RWPE1 (cell line): ENCODE results near the gene KIF17.

Source experiments
- CTCF ChIA-PET: fragments of 350-600 bp; sonication (Branson Sonifier 250); formaldehyde crosslinking; extraction: SDS; loops from one replicate; lab custom pipeline; 2021; lab: Yijun Ruan, JAX
- POLR2A ChIA-PET: fragments of 400-600 bp; formaldehyde crosslinking; extraction: SDS; loops from one replicate; lab custom pipeline; 2020; ENCODE audit warnings: antibody characterized with exemption; ENCODE audit not compliant: low non-redundant PET; lab: Yijun Ruan, JAX
- DNase-seq: peaks from one replicate; pipeline ENCODE4 v3.0.0; 2012; ENCODE audit warnings: low spot score
- H3K27ac ChIP-seq: fragments of 450-650 bp; 2 replicates; pipeline ENCODE4 v1.5.1; 2017
- TF ChIP-seq, protein P1 (sequence below): fragments of 450-650 bp; conservative IDR thresholded peaks from 2 replicates; pipeline ENCODE4 v1.5.1; 2017; ENCODE audit warnings: low read depth, mild to moderate bottlenecking

Gene KIF17

GRCh38 chr1:20695515-20695914 lies 22.3 kb downstream of the KIF17 start:
- ChIA-PET CTCF (interaction anchor here (0.8 to 1.9 kb wide), 2 partner anchors 38 to 500 kb away, joined by 4 to 9 read pairs; no protein-coding TSS in a partner anchor), POLR2A (no interaction called here)
- DNase-seq: no peak
- TF ChIP-seq, protein P1, sequence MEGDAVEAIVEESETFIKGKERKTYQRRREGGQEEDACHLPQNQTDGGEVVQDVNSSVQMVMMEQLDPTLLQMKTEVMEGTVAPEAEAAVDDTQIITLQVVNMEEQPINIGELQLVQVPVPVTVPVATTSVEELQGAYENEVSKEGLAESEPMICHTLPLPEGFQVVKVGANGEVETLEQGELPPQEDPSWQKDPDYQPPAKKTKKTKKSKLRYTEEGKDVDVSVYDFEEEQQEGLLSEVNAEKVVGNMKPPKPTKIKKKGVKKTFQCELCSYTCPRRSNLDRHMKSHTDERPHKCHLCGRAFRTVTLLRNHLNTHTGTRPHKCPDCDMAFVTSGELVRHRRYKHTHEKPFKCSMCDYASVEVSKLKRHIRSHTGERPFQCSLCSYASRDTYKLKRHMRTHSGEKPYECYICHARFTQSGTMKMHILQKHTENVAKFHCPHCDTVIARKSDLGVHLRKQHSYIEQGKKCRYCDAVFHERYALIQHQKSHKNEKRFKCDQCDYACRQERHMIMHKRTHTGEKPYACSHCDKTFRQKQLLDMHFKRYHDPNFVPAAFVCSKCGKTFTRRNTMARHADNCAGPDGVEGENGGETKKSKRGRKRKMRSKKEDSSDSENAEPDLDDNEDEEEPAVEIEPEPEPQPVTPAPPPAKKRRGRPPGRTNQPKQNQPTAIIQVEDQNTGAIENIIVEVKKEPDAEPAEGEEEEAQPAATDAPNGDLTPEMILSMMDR: no peak
- no peak overlapping the region for H3K27ac ChIP-seq

DNA sequence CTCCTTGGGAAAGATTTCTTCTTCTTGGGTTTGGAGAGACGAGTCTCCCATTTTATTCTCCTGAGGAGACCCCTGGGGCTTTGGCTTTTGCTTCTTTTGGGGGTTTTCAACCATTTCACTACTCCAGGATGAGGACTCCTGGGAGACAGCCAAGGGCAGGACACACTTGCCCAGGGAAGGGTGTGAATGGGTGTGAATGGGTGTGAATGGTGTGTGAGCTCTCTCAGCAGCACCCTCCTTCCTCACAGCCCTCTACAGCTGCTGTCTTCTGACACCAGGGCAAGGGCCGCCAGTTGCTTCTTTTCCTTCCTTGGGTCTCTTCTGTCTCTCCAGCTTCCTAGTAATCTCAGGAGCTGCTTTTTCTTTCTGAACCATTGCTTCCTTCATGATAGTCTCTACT lies 24.2 kb downstream of the KIF17 start:
- ChIA-PET CTCF (no interaction called here), POLR2A (no interaction called here)
- DNase-seq: no peak

DNA sequence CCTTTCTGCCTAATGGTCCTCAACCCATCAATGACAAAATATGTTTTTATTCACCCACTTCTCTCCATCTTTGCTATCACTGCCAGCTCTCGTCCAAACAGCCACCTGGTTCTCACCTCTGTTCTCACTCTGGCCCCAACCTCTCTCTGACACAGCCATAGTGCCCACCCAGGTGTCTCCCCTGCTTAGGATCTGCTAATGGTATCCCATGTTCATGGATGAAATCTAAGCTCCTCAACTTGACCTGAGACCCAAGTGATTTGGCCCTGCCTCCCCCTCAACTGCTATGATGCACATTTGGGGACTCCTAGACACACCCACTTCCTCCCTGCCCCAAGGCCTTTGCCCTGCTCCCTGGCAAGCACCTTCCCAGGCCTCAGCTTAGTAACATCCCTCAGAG lies 25.9 kb downstream of the KIF17 start:
- ChIA-PET POLR2A (no interaction called here), CTCF (interaction anchor here (0.5 to 1.4 kb wide), 3 partner anchors 23 to 503 kb away, joined by 3 to 4 read pairs (median 3); no protein-coding TSS in a partner anchor)
- DNase-seq: no peak
- no peak overlapping the region for H3K27ac ChIP-seq
- TF ChIP-seq, protein P1: no peak

More for the DNA sequence above, 24.2 kb downstream of the KIF17 start:
- TF ChIP-seq, protein P1: no peak
- H3K27ac ChIP-seq: no peak overlapping the region

GRCh38 chr1:20689645-20690056 lies 28.2 kb downstream of the KIF17 start:
- no peak for DNase-seq
- POLR2A ChIA-PET: no interaction called here
- CTCF ChIA-PET: interaction anchor here (0.5 kb wide), 1 partner anchor 20 kb away, joined by 3 read pairs; no protein-coding TSS in a partner anchor
- no peak overlapping the region for H3K27ac ChIP-seq
- TF ChIP-seq, protein P1: no peak

- ChIA-PET CTCF (interaction anchor here (0.6 kb wide), 1 partner anchor 211 kb away, joined by 3 read pairs; no protein-coding TSS in a partner anchor), POLR2A (no interaction called here)
- TF ChIP-seq, protein P1: no peak
- no peak overlapping the region for H3K27ac ChIP-seq
- no peak for DNase-seq
These were observed 30.7 kb downstream of the KIF17 start for GRCh38 chr1:20686883-20687725.

DNA sequence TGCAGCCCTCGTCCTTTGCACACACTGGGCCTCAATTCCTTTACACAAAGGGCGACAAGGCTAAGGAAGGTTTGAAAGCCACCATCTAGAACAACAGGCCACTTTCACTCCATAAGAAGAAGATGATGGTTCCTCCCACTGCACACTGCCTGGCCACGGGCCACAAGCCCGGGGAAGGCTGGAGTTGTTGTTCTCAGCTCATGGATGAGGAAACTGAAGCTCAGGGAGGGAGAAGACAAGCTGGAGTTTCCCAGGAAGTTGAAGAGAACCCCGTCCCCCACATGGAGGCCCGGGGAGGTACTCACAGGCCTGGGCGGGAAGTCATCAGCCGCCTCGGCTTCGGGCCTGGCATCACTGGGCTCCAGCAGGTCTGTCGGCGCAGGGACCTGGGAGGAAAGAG lies 32.1 kb downstream of the KIF17 start:
- POLR2A ChIA-PET: no interaction called here
- no peak overlapping the region for H3K27ac ChIP-seq
- TF ChIP-seq, protein P1: no peak
- no peak for DNase-seq
- CTCF ChIA-PET: no interaction called here
